ENCODE measurements around the gene PSME3IP1.

The PSME3IP1 gene

GRCh38 chr16:57127037-57127763 is 58.6 kb downstream of the PSME3IP1 start:
- TF ChIP-seq CTCF (IDR thresholded peaks at IDR 0.05; ENCODE audit: low read depth, low read length) = no peak
- TF ChIP-seq MYC (IDR thresholded peaks at IDR 0.05; ENCODE audit: low read depth, low read length) = no peak
- no peak for TF ChIP-seq MAX (IDR thresholded peaks at IDR 0.05; ENCODE audit: low read depth, low read length)
- TF ChIP-seq POLR2A (IDR thresholded peaks at IDR 0.05; ENCODE audit: extremely low read depth, insufficient read length) = no peak
- no peak for DNase-seq (ENCODE audit: low read depth)

GRCh38 chr16:57126411-57126810 is 59.4 kb downstream of the PSME3IP1 start:
- TF ChIP-seq MAX (IDR thresholded peaks at IDR 0.05; ENCODE audit: low read depth, low read length) = no peak
- TF ChIP-seq MYC (IDR thresholded peaks at IDR 0.05; ENCODE audit: low read depth, low read length) = no peak
- TF ChIP-seq CTCF (IDR thresholded peaks at IDR 0.05; ENCODE audit: low read depth, low read length) = no peak
- TF ChIP-seq POLR2A (IDR thresholded peaks at IDR 0.05; ENCODE audit: extremely low read depth, insufficient read length) = no peak
- no peak overlapping the region for H3K4me3 ChIP-seq (ENCODE audit: low read depth, low read length)
- DNase-seq (ENCODE audit: low read depth) = no peak

More at GRCh38 chr16:57127037-57127763, 58.6 kb downstream of the PSME3IP1 start:
- H3K4me3 ChIP-seq (ENCODE audit: low read depth, low read length) = no peak overlapping the region

- no peak overlapping the region for H3K4me3 ChIP-seq (ENCODE audit: low read depth, low read length)
- no peak for DNase-seq (ENCODE audit: low read depth)
- no peak for TF ChIP-seq CTCF (IDR thresholded peaks at IDR 0.05; ENCODE audit: low read depth, low read length)
- no peak for TF ChIP-seq MAX (IDR thresholded peaks at IDR 0.05; ENCODE audit: low read depth, low read length)
- no peak for TF ChIP-seq MYC (IDR thresholded peaks at IDR 0.05; ENCODE audit: low read depth, low read length)
- no peak for TF ChIP-seq POLR2A (IDR thresholded peaks at IDR 0.05; ENCODE audit: extremely low read depth, insufficient read length)
Observed at GRCh38 chr16:57125969-57126368, 59.9 kb downstream of the PSME3IP1 start.

GRCh38 chr16:57125376-57125775 is 60.5 kb downstream of the PSME3IP1 start:
- DNase-seq (ENCODE audit: low read depth) = no peak
- TF ChIP-seq CTCF (IDR thresholded peaks at IDR 0.05; ENCODE audit: low read depth, low read length) (no peak), POLR2A (IDR thresholded peaks at IDR 0.05; ENCODE audit: extremely low read depth, insufficient read length) (no peak), MAX (IDR thresholded peaks at IDR 0.05; ENCODE audit: low read depth, low read length) (no peak), MYC (IDR thresholded peaks at IDR 0.05; ENCODE audit: low read depth, low read length) (no peak)
- H3K4me3 ChIP-seq (ENCODE audit: low read depth, low read length) = no peak overlapping the region

- no peak for TF ChIP-seq MAX (IDR thresholded peaks at IDR 0.05; ENCODE audit: low read depth, low read length)
- no peak for TF ChIP-seq CTCF (IDR thresholded peaks at IDR 0.05; ENCODE audit: low read depth, low read length)
- TF ChIP-seq MYC (IDR thresholded peaks at IDR 0.05; ENCODE audit: low read depth, low read length) = no peak
- no peak for TF ChIP-seq POLR2A (IDR thresholded peaks at IDR 0.05; ENCODE audit: extremely low read depth, insufficient read length)
- DNase-seq (ENCODE audit: low read depth) = no peak
- no peak overlapping the region for H3K4me3 ChIP-seq (ENCODE audit: low read depth, low read length)
Observed at GRCh38 chr16:57123974-57124674, 61.7 kb downstream of the PSME3IP1 start.

Data from NB4 (cell line).